ENCODE results near the gene RPL34. TPM values are rescaled to one million over a fixed set of nuclear protein-coding genes. Genes with fewer than 3 reads are reported as not detected.

Gene RPL34
- total RNA-seq, 1 experiment from 2014 or later: 1,239 TPM

DNA sequence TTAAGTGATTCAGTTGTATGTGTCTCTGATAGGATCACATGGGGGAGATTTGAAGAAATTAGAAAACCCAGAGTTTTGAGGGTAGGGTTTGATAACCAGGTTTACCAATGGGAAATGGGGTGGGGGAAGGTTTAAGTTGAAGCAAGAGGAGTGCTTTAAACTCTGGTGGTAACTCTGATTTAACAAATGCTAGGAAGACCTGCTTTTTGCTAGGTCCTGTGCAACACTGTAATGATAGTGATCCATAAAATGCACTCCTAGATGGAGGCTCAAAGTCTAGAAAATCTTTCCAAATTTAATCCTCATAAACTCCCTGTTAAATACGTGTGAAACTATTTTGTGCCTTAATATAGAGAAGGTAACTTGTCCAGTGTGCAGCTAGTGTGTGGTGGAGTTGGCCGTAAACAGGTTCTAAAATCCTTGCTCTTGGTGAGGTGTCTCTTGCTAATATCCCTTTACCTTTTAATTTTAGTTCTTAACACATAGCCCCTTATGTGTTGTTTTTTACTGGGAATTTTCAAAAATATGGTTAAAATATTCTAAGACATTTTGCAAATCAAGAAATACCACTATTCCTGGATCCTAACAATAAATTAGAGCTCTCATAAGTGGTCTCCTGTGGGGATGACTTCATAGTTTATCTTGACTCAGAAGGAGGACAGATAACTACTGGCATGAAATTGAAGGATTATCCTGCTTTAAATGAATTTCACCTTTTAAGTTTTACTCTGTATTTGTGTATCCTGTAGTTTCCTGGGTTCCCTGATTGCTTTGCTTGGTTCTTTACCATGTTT lies 4.1 kb downstream of the RPL34 start:
- no peak for DNase-seq (ENCODE audit: low spot score)

DNA sequence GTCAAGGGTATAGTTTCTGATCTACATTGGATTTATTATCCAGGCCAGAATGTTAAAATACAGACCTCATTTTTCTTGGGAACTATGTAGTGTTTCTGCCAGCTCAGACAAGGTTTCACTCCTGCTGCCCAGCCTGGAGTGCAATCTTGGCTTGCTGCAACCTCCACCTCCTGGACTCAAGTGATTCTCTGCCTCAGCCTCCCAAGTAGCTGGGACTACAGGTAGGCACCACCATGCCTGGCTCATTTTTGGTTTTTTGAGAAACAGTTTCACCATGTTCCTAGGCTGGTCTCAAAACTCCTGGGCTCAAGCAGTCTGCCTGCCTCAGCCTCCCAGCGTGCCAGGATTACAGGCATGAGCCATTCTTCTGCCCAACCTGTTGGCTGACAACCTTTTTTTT lies 5.7 kb downstream of the RPL34 start:
- no peak for DNase-seq (ENCODE audit: low spot score)

DNA sequence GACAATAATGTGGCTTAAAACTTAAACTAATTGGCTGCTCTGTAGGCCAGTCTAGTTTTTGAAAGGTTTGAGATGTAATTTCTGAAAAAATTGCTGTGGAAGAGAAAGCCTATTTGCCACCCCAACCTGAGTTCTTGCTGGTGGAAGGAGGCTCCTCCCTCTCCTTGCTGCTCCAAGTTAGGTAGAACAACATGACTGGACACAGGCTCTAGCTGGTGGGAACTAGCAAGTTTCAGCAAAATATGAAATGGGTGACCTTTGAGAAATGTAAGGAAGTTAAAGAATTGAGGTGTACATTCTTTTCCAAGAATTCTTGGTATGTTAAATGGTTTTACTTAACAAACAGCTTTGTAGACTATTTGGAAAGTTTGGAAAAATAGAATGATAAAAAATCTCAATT lies 8.0 kb downstream of the RPL34 start:
- DNase-seq (ENCODE audit: low spot score): no peak

DNA sequence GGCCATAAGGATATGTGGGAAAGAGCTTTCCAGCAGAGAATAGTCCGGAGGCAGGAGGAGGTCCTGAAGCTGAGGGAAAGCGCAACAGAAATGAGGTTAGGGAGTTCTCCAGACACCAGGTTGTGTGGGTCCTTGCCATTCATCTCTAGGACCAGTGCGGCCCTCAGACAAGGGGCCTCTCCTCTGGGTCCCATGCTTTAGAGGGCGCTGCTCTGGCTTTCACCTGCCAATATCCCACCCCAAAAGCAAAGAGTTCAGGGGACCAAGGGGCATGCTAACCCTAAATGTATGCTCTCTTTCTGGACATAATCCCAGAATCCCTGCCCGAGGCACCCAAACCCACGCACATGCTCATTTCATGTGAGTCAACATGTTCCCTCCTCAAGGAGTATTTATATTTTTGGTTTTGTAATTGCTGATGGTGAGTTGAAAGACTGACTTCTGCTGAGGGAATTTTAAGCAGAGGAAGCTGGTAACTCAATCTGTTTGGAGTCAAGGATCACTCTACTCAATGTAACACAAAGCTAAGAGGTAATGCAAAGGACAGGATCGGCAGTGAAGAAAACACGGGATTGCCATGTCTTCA lies 14.8 kb downstream of the RPL34 start:
- DNase-seq (ENCODE audit: low spot score): no peak

DNA sequence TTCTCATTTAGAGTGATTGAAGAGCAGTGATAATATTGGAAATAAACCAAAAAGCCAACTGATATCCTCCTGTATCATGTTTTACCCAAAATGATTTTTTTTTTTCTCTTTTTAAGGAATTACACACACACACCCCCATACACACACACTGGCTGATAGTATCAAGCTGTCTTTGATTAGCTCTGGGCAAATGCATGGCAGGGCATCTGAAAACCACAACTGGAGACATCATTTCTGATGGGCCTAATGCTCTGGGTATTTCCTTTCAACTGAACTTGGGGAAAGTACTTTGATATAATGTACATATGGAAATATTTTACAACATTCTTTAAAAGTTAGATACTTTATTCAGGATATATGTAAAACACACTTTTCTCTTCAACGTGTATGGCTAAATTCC lies 15.9 kb downstream of the RPL34 start:
- no peak for DNase-seq (ENCODE audit: low spot score)

DNA sequence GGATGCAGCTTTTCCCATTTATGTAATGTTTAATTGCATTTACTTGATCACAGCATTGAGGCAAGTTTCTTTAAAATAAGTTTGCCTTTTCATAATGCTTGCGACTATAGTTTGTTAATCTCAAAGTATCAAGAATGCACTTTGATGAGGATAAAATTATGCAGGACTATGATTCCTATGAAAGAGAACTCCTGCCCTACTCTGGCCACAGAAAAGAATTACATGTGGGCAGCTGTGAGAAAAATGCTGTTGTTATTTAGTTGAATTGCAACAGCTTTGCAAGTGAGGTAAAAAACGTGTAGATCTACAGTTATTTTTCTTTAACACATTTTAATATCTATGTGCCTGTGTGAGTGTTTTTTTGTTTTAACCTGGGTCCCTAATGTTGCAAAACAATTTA lies 17.5 kb downstream of the RPL34 start:
- DNase-seq (ENCODE audit: low spot score): no peak

DNA sequence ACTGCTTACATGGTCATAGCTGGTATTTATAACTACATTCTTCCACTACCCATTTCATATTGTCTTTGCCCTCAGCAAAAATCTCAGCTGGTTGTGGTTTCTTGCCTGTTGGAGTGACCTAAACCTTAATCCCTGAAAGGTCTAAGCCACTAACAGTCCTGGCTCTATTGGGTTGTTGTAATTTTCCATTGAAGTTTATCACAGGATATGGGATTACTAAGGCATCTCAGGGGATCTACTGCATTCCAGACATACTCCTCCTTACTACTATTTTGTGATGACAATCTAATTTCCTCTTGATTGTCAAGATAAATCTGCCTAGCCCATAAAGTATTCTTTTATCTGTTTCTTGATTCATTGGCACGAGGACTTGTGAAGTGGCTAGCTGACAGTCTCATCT lies 23.9 kb downstream of the RPL34 start:
- DNase-seq (ENCODE audit: low spot score): peak; percentile 44

DNA sequence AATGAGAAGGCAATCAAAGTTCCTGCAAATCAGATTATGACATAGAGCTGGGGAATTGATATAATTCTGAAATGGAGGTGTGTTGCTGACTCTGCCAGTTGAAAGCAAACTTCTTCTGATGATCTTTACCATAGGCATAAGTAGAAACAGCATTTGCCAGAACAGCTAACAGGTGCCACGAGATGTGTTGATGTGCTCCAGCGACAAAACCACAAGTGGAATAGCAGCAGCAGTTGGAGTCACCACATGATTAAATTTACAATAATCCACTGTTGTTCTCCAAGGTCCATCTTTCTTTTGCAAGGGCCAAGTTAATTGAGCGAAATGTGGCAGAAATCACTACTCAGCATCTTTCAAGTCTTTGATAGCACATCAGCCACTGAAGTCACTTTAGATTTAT lies 26.3 kb downstream of the RPL34 start:
- DNase-seq (ENCODE audit: low spot score): no peak

DNA sequence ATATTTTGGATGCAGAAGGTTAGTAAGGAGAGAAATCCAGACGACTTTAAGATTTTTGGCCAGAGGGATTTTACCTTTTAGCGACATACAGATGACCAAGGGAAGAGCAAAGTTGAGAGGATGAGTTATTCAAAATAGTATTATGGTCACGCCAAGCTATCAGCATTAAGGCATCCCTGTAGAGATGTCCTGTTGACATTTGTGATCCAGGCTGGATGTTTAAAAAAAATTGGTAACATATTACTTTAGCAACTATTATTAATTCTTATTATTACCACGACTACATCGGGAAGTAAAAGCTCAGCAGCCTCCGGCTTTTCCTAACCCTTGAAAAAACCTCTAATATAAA lies 29.5 kb downstream of the RPL34 start:
- no peak for DNase-seq (ENCODE audit: low spot score)

DNA sequence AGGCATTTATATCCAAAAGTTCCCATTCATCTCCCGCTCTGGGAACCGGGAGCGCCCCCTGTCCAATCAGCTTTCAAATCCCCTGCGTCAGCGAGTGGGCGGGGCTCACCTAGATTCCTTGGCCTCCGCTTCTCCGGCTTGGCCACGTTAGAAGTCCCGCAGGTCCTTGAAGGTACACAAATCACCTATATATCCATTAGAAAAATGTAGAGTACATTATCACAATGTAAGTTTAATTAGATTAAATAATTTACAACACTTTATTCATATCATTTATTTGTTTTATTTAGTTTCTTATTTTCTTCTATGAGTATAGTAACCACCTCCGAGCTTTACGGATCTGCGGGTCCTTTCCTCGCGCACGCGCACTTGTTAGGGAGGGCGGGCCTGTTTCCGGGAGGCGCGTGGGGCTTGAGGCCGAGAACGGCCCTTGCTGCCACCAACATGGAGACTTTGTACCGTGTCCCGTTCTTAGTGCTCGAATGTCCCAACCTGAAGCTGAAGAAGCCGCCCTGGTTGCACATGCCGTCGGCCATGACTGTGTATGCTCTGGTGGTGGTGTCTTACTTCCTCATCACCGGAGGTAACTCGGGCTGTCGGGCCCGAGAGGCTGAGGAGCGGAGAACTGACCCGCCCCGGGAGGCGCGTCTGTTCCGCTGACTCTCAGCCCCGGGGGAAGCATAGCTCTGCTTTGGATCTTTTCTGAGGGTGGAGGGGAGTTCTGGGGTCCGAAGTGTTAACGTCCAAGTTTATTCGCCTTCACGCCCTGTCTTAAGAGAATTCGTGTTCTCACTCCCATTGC lies 30.0 kb downstream of the RPL34 start, which contains the start of gene OSTC:
Gene OSTC, plus strand, starts transcription at position 388 of the 802 bp plus-strand sequence. Its CDS starts 57 bp downstream, at position 445.
- peak; percentile 94 for DNase-seq (ENCODE audit: low spot score)

DNA sequence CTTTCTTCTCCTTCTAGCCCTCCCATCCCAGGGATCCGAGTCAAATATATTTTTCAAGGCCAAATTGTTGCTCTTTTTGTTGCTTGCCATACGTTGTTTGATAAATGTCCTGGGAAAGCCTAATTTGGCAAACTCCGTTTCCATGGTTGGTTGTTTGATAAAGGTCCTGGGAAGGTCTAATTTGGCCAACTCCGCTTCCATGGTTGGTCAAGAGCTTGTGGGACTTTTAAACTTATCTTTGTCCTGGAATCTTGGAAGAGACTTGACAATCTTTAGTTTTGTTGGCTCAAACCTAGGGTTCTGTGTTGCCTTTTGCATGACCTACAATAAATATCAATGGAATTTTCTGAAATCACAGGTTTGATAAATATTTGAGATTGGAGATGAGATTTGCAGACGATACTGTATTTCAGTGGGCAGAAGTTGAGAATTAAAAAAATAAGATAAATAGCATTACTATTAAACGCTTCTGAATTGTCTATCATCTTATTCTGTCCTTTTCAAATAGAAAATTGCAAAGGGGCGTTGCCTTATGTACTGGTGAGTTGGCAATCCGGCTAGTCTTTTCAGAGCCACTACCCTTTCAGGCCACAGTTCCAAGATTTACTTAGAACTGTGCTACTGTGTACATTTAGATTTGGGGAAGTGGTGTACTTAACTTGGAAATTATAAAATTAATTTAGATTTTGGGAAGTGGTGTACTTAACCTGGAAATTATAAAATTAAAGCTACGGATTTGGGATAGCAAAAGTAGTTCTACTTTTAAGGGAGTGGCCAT lies 30.8 kb downstream of the RPL34 start:
- no peak for DNase-seq (ENCODE audit: low spot score)

DNA sequence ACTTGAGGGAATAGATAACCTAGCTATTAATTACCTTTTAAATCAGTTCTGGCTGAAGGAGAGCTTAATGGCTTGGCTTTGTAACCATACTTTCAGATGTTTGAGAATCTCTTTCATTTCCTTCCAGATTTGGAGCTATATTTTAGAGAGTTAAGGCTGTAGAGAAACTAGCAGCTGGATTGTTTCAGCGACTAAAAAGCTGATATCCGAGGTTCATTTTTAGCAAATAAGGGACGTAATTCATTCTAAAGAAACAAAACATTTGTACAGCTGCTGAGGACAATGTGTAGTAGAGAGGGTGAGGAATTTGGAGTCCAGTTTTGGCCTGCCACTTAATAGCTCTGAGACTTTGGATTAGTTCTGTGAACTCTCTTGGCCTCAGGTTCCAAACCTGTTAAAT lies 42.3 kb downstream of the RPL34 start:
- DNase-seq (ENCODE audit: low spot score): no peak

DNA sequence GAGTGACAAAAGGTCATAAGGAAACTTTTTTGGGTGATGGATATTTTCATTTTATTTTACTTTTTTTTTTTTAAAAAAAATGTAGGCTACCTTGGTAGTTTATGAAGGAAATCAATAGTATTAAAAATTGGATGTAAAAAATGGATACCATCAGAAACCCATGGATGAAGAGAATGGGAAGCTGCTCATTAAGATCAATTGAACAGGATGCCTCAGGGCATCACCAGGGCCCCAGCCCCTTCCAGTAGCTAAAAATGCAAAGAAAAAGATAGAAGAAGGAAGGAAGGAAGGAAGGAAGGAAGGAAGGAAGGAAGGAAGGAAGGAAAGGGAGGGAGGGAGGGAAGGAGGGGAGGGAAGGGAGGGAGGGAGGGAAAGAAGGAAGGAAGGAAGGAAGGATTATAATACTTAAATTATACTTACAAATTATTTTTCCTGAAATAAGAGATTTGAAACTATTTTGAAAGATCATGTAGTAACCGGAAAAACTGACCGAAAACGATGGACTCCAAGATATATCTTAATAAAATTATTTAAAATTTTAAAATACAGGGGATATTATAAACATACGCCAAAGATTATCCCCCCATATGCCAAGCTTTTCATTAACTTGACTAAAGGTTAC lies 54.1 kb downstream of the RPL34 start:
- no peak for DNase-seq (ENCODE audit: low spot score)

Other genes with a start within 250 kb of the RPL34 start
- gene OSTC, start 30.0 kb downstream of the RPL34 start, total RNA-seq (2014; rRNA removed; shearing (Covaris generic)): 277 and 290 TPM in 2 replicates
- gene ETNPPL, start 142.5 kb downstream of the RPL34 start, total RNA-seq (2014; rRNA removed; shearing (Covaris generic)): 0.10 TPM in 1 of 2 replicates, not detected in the other

Data from H4 (cell line).